DND-41 (cell line): ENCODE data around the gene TROAP.

Experiments
- ATAC-seq: fragments of 200-7000 bp; cut with Tn5 transposase; 3 replicates; pipeline ENCODE4 v1.9.1; 2021; ENCODE audit warnings: low read depth; ENCODE audit not compliant: insufficient read depth
- DNase-seq: peaks from one replicate; pipeline ENCODE4 v3.0.0-alpha.2; 2020
- H2AFZ ChIP-seq: 2 replicates; pipeline ENCODE4 v1.6.0; 2012; ENCODE audit warnings: low read depth, low read length
- H3K27ac ChIP-seq: 2 replicates; pipeline ENCODE4 v1.5.1; 2012; ENCODE audit warnings: low read length, inconsistent platforms
- H3K27me3 ChIP-seq: fragments of 200-600 bp; sonication (generic); 2 replicates; pipeline ENCODE4 v1.6.0; 2012; ENCODE audit warnings: low read length, mild to moderate bottlenecking, inconsistent platforms; ENCODE audit not compliant: insufficient read depth, poor library complexity
- H3K36me3 ChIP-seq: 2 replicates; pipeline ENCODE4 v1.5.1; 2012; ENCODE audit warnings: low read length, inconsistent platforms; ENCODE audit not compliant: insufficient read depth
- H3K4me1 ChIP-seq: 2 replicates; pipeline ENCODE4 v1.5.1; 2012; ENCODE audit warnings: mild to moderate bottlenecking, low read length; ENCODE audit not compliant: insufficient read depth
- H3K4me2 ChIP-seq: 2 replicates; pipeline ENCODE4 v1.6.0; 2012; ENCODE audit warnings: mild to moderate bottlenecking, moderate library complexity, low read length, inconsistent platforms; ENCODE audit not compliant: insufficient read depth
- H3K4me3 ChIP-seq, 2 experiments: fragments of 200-600 bp in 1 of 2; shearing (Covaris generic) in 1 of 2; 2 replicates each; pipeline ENCODE4 v1.5.1; 2012 to 2016; ENCODE audit warnings: inconsistent platforms in 2 of 2, low read length in 2 of 2, mild to moderate bottlenecking in 2 of 2, low read depth in 1 of 2, moderate library complexity in 1 of 2
- H3K79me2 ChIP-seq: 2 replicates; pipeline ENCODE4 v1.6.0; 2012; ENCODE audit warnings: low read length, inconsistent platforms; ENCODE audit not compliant: insufficient read depth
- H3K9ac ChIP-seq: 2 replicates; pipeline ENCODE4 v1.6.0; 2012; ENCODE audit warnings: low read depth, mild to moderate bottlenecking, inconsistent platforms, low read length, moderate library complexity
- H3K9me3 ChIP-seq: 2 replicates; pipeline ENCODE4 v1.5.1; 2012; ENCODE audit warnings: low read length, moderate library complexity, mild to moderate bottlenecking, inconsistent platforms; ENCODE audit not compliant: insufficient read depth, severe bottlenecking
- H4K20me1 ChIP-seq: 2 replicates; pipeline ENCODE4 v1.6.0; 2012; ENCODE audit warnings: low read length; ENCODE audit not compliant: insufficient read depth
- CTCF ChIP-seq: IDR thresholded peaks from 2 replicates; pipeline ENCODE4 v1.5.1; 2012; ENCODE audit warnings: borderline replicate concordance, low read length, moderate library complexity, mild to moderate bottlenecking; ENCODE audit not compliant: poor library complexity, severe bottlenecking; ENCODE audit errors: extremely low read depth
- EZH2 ChIP-seq: IDR thresholded peaks from 3 replicates; pipeline ENCODE4 v1.6.1; 2012; ENCODE audit warnings: borderline replicate concordance, low read depth, mild to moderate bottlenecking, moderate library complexity, low read length, inconsistent platforms; ENCODE audit not compliant: severe bottlenecking

Gene TROAP

GRCh38 chr12:49340971-49341776 lies 18.1 kb downstream of the TROAP start:
- Histone ChIP-seq H3K9me3 (no peaks in the 10 kb centered on the region), H2AFZ (no peak overlapping the region), H3K27ac (no peak overlapping the region), H3K9ac (no peak overlapping the region), H3K36me3 (no peaks in the 10 kb centered on the region), H3K4me3 (no peak overlapping the region), H4K20me1 (no peaks in the 10 kb centered on the region), H3K27me3 (no peaks in the 10 kb centered on the region), H3K79me2 (no peaks in the 10 kb centered on the region), H3K4me1 (peaks cover 13% of the 10 kb centered on the region), H3K4me2 (no peak overlapping the region)
- DNase-seq, result no peak
- ATAC-seq, result no peak
- no peak for TF ChIP-seq CTCF
- no peak for TF ChIP-seq EZH2

GRCh38 chr12:49341777-49342065 lies 18.7 kb downstream of the TROAP start:
- H4K20me1 ChIP-seq, result no peaks in the 10 kb centered on the region
- no peaks in the 10 kb centered on the region for H3K79me2 ChIP-seq
- ATAC-seq (no peak), DNase-seq (no peak)
- H2AFZ ChIP-seq, result no peak overlapping the region
- no peaks in the 10 kb centered on the region for H3K36me3 ChIP-seq
- no peaks in the 10 kb centered on the region for H3K27me3 ChIP-seq
- H3K9ac ChIP-seq, result no peak overlapping the region
- H3K27ac ChIP-seq, result no peak overlapping the region
- TF ChIP-seq EZH2 (no peak), CTCF (no peak)
- H3K9me3 ChIP-seq, result no peaks in the 10 kb centered on the region
- peaks cover 11% of the 10 kb centered on the region for H3K4me1 ChIP-seq
- no peak overlapping the region for H3K4me2 ChIP-seq
- no peak overlapping the region for H3K4me3 ChIP-seq

- no peak overlapping the region for H3K9ac ChIP-seq
- H3K4me1 ChIP-seq, result peaks cover 8% of the 10 kb centered on the region
- H3K27ac ChIP-seq, result no peak overlapping the region
- 0 out of 2 replicates have a peak, but pooled peaks cover 3% of the 10 kb centered on the region for H4K20me1 ChIP-seq
- no peaks in the 10 kb centered on the region for H3K79me2 ChIP-seq
- DNase-seq (peak; percentile 69), ATAC-seq (peak; percentile 86)
- H3K36me3 ChIP-seq, result no peaks in the 10 kb centered on the region
- no peak overlapping the region for H2AFZ ChIP-seq
- no peak overlapping the region for H3K4me2 ChIP-seq
- H3K4me3 ChIP-seq, result no peak overlapping the region
- no peaks in the 10 kb centered on the region for H3K27me3 ChIP-seq
- TF ChIP-seq CTCF, result peak; percentile 72
- TF ChIP-seq EZH2, result no peak
- H3K9me3 ChIP-seq, result no peaks in the 10 kb centered on the region
Observed at GRCh38 chr12:49342066-49342913, 19.2 kb downstream of the TROAP start.
